Smooth muscle cell of the brain vasculature (primary cell): Measurements from ENCODE around the gene MMS19.

Experiments
- DNase-seq: peaks from one replicate; pipeline ENCODE4 v3.0.0-alpha.2; 2012; ENCODE audit warnings: low read depth, low spot score

Gene MMS19

GRCh38 chr10:97525683-97526110 is 27.5 kb upstream of the MMS19 start:
- no peak for DNase-seq

GRCh38 chr10:97525086-97525485 is 26.9 kb upstream of the MMS19 start:
- DNase-seq = no peak

DNA sequence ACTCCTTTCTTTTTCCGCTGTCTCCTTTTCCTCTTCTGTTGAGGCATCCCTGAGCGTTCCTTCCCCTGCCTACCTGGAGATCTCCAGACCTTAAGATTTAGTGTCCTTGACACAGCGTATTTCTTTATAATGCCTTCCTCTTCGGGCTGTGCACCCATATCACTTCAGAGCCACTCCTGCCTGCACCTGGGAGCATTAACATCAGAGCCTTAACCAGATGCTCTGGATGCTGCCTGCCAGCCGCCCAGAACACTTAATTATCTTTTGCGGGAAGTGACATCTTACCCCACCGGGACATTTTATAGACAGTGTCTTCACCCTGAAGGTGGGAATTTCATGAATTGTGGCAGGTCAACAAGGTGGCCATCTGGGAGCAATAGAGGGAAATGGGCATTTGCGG is 24.7 kb upstream of the MMS19 start:
- DNase-seq = no peak

DNA sequence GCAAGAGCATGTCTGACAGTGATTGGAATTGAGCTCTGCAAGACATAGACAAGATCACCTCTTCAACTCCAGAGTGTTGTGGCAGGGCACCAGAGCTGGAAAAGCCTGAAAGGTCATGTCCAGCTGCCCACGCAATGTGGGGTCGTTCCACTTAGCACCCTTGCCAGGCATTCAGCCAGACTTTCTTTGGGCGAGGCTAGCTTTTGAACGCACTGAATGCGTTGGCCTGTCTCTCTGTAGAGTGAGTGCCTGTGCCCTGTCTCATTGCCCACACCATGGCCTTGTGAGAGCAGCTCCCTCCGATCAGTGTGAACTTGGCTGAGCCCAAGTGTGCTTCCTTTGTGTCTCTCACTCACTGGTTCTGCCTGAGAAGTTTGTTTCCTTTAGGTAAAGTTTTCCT is 23.8 kb upstream of the MMS19 start:
- no peak for DNase-seq

GRCh38 chr10:97520978-97521761 is 22.9 kb upstream of the MMS19 start:
- DNase-seq = no peak

DNA sequence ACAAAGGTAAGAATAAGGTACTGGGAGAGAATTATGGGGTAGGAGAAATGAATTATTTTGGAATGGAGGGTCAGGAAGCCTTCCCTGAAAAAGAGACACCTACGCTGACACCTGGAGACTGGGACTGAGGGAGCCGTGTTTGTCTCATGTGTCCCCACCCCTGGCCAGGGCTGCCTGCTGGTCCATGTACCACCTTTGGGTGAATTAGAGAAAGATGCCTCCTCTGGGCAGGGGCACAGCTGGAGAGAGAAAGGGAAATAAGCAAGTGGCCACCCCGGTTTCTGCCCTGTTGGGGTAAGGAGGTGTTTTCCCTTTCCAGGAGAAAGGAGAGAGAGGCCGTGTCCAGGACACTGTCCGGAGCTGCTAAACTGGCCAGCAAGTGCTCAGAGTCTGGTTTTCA is 22.3 kb upstream of the MMS19 start:
- no peak for DNase-seq

GRCh38 chr10:97519342-97519741 is 21.1 kb upstream of the MMS19 start:
- no peak for DNase-seq

DNA sequence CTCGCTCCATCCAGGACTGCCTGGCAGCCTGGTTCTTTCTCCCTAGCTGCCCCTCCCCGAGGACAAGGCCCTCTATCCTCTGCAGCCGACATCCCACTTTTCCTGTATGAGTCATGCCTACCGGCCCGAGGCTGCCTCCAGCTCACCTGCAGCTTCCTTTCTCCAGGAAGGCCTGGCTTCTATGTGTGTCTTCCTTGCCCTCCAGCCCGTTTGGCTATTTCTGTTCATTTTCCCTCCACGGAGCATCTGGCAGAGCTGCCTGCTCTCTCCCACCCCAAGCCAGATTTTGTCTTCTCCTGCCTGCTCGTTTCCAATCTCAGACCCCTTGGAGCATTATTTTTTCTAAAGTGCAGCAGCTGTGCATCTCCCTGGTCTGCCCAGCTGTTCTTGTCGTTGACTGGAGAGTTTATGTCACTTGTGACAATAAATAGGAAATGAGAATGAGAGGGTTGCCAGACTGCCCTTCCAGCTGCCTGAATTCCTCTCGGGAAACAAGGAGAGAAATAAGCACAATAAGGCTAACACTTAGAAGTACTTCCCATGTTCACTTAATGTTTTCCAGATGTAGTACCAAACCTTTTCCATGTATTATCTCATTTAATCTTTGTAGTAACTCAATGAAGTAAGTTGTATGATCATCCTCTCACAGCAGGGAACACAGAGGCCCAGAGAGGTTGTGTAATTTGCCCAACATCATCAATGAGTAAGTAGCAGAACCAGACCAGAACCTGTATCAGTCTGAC is 20.2 kb upstream of the MMS19 start:
- DNase-seq = no peak

- DNase-seq = no peak
These were observed 19.6 kb upstream of the MMS19 start for GRCh38 chr10:97517778-97518300.

DNA sequence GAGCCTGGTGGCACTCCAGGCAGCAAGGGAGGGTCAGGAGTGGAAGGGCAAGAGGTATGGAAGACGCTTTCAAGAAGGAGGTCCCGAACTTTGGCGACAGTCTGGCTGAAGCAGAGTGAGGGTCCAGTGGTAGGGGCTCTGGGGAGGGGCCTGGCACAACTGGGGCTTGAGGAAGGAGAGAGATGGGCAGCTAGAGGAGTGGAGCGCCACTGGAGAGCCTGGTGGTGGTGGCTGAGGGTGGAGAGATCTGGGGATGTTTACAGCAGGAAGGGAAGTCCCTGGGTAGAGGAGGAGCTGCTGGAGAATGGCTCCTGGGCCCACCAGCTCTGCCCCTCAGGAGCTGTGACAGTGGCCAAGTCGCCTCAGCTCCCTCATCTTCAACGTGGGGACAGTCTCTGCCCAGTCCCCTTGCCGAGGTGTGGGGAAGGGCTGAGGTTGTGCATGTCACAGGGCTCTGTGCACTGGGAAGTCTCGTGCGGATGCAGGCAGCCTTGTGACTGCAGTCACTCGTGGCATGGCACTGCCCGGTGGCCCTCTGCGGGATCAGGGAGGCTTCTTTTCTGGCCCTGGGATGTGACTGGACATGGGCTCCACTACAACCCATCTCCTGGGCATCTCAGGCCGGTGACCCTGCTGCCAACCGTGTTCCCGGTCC is 19.0 kb upstream of the MMS19 start:
- DNase-seq = no peak

DNA sequence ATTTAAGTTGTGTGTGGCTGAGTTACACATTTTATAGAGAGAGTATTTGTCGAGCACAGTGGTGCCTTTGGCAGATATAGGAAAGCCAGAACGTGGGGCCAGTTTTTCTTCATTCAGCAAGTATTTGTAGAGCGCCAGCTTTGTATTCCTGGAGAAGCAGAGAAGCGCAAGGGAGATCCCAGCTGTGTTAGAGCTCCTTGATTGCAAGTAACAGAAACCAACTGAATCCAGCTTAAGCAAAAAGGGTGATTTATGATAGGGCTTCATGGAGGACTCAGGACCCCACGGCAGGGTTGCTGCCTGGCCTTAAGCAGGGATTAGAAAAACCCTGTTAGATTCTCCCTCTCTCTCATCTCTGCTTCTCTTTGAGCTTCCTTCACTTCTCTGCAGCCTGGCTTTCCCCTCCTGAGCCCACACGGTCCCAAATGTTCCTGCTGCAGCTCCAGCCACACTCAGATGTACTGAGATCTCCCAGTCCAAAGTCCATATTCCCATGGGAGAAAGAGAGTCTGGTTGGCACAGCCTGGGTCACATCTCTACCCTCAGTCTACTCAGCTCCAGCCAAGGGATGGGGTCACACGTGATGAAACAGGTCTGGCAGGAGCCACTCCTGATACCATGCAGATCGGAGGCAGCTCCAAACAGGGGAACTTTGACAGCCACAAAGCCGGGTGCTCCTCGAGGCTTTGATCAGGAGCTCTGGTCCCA is 17.2 kb upstream of the MMS19 start:
- DNase-seq = no peak

GRCh38 chr10:97514344-97514743 is 16.1 kb upstream of the MMS19 start:
- DNase-seq = no peak

- no peak for DNase-seq
These were observed 14.8 kb upstream of the MMS19 start for GRCh38 chr10:97512993-97513392.

- no peak for DNase-seq
These were observed 13.7 kb upstream of the MMS19 start for GRCh38 chr10:97511711-97512440.

- no peak for DNase-seq
These were observed 12.5 kb upstream of the MMS19 start for GRCh38 chr10:97510686-97511085.

DNA sequence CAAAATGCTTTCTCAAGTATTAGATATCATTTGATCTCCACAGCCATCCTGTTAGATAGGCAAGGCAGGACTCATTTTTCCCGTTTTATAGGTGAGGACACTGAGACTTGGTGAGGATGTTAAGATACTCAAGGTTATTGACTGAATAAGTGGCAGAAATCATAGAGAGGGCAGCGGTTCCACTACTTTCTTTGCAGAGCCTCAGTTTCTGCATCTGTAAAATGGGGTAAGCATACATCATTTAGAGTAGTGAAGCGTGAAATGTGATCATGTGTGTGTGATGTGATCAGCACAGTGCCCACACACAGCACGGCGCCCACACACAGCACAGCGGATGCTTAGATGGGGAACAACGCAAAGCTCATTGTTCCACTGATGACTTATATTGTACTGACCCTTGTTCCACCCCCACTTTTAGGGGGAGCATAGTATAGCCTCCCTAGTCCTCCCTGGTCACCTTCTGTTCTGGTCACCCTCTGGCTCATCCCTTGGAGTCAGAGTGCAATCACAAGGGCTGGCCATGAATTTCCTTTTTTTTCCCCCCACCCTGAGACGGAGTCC is 11.0 kb upstream of the MMS19 start:
- DNase-seq = no peak

DNA sequence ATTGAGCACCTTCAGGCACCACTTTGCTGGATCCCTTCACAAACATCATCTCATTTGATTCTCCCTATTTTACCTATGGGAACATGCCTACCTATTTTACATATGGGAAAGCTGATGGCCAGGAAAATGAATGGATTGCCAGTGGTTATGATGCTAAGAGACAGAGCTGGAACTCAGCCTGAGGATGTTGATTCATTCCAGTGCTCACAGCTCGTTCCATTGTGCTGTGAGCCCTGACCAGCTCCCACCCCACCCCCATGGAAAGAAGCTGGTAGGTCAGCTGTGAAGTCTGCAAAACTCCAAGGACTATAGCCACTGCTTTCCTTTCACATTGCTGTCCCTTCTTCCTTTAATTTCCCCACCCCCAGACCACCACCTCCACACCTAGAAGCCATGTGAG is 10.1 kb upstream of the MMS19 start:
- DNase-seq = no peak

DNA sequence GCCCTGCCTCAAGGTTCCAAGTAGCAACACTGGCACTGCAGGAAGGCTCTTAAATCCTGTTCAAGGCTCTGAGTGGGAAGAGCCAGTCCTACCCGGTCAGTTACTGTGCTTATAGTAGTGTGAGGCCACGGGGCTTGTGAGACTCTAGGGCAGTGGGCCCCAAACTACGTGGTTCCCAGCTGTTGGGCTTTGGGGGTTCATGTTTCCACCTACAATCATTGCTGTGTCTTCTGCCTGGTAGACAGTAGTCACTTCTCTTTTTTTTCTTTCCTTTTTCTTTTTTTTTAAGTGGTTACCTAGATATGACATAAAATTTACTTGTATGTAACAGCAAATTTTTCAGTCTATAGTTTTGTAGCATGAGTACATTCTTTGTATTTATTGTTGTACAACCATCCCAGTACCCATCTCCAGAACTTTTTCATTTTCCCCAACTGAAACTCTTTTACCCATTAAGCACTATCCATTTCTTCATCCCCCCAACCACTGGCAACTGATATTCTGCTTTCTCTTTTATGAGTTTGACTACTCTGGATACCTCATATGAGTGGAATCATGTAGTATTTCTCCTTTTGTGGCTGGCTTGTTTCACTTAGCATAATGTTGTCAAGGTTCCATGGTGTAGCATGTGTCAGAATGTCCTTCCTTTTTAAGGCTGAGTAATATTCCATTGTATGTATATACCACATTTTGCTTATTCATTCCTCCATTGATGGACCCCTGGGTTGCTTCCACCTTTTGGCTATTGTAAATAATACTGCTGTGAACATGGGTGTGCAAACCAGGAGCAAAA is 8.2 kb upstream of the MMS19 start:
- no peak for DNase-seq

DNA sequence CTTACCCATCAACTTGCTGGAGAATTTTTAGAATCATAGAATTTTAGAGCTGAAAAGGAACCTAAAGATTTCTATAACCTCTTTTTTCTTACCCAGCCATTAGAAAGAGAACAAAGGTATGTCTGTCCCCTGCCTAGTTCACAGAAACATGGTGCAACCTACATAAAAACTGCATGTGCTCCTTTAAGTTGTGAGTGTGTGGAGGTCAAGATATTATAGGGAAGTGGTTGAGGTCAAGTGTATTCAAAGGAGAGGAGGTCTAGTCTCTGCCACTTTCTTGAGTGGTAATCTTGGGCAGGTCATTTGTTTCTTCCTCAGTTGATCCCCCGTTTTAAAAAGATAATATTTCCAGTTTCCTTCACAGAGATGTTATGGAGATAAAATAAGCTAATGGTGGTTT is 6.9 kb upstream of the MMS19 start:
- no peak for DNase-seq

- DNase-seq = no peak
These were observed 5.2 kb upstream of the MMS19 start for GRCh38 chr10:97503406-97503805.
